Stimulated activated CD8-positive, alpha-beta memory T cell treated with anti-CD3 and anti-CD28 coated beads, Interleukin-7, amount 100 ng/mL, for 24 hours (primary cell): ENCODE results near the gene ZNF831.

Experiments used
- DNase-seq: peaks from one replicate; pipeline ENCODE4 v3.0.0-alpha.2; 2020; ENCODE audit warnings: low read depth

ZNF831 gene

GRCh38 chr20:59163631-59164530 is at the start of gene ZNF831:
ZNF831 (plus strand) TSS chr20:59163821; CDS start chr20:59191020, 27,199 bp downstream.
- no peak for DNase-seq

- no peak for DNase-seq
Observed at GRCh38 chr20:59117526-59117925, 46.1 kb upstream of the ZNF831 start.

- no peak for DNase-seq
Observed at GRCh38 chr20:59118855-59119254, 44.8 kb upstream of the ZNF831 start.

GRCh38 chr20:59120491-59120890 is 43.1 kb upstream of the ZNF831 start:
- DNase-seq, result no peak

GRCh38 chr20:59120919-59121318 is 42.7 kb upstream of the ZNF831 start:
- DNase-seq, result no peak

- DNase-seq, result no peak
Observed at GRCh38 chr20:59121714-59122565, 41.7 kb upstream of the ZNF831 start.

GRCh38 chr20:59122566-59122919 is 41.1 kb upstream of the ZNF831 start:
- no peak for DNase-seq

GRCh38 chr20:59123011-59123677 is 40.5 kb upstream of the ZNF831 start:
- DNase-seq, result no peak

- no peak for DNase-seq
Observed at GRCh38 chr20:59123678-59124255, 39.9 kb upstream of the ZNF831 start.

- DNase-seq, result no peak
Observed at GRCh38 chr20:59124296-59125029, 39.2 kb upstream of the ZNF831 start.

GRCh38 chr20:59125332-59125731 is 38.3 kb upstream of the ZNF831 start:
- DNase-seq, result no peak

- no peak for DNase-seq
Observed at GRCh38 chr20:59125836-59126235, 37.8 kb upstream of the ZNF831 start.

- no peak for DNase-seq
Observed at GRCh38 chr20:59127839-59128238, 35.8 kb upstream of the ZNF831 start.

GRCh38 chr20:59131551-59132285 is 31.9 kb upstream of the ZNF831 start:
- DNase-seq, result no peak

- no peak for DNase-seq
Observed at GRCh38 chr20:59134182-59134581, 29.4 kb upstream of the ZNF831 start.

GRCh38 chr20:59135093-59135492 is 28.5 kb upstream of the ZNF831 start:
- DNase-seq, result no peak

GRCh38 chr20:59136027-59136426 is 27.6 kb upstream of the ZNF831 start:
- DNase-seq, result no peak

GRCh38 chr20:59137532-59137931 is 26.1 kb upstream of the ZNF831 start:
- no peak for DNase-seq

GRCh38 chr20:59138114-59138748 is 25.4 kb upstream of the ZNF831 start:
- DNase-seq, result no peak

GRCh38 chr20:59139998-59140397 is 23.6 kb upstream of the ZNF831 start:
- no peak for DNase-seq
